Progenitor cell of endocrine pancreas (in vitro differentiated cells): ENCODE results near the gene NUDCD2. TPM values are rescaled to one million over a fixed set of nuclear protein-coding genes. Genes with fewer than 3 reads are reported as not detected.

Experiments
- DNase-seq: peaks from one replicate; pipeline ENCODE4 v3.0.0; 2021; ENCODE audit warnings: low spot score; ENCODE audit not compliant: unreplicated experiment
- H3K27ac Mint-ChIP-seq: 2 replicates; pipeline ENCODE4 v1.8.0; 2021; ENCODE audit warnings: mild to moderate bottlenecking, moderate library complexity, mixed read lengths
- H3K27me3 Mint-ChIP-seq: 2 replicates; pipeline ENCODE4 v1.8.0; 2021; ENCODE audit warnings: mixed read lengths
- H3K36me3 Mint-ChIP-seq: 2 replicates; pipeline ENCODE4 v1.8.0; 2022; ENCODE audit warnings: mixed read lengths; ENCODE audit not compliant: insufficient read depth
- H3K4me1 Mint-ChIP-seq: 2 replicates; pipeline ENCODE4 v1.8.0; 2021; ENCODE audit warnings: low read depth, mixed read lengths
- H3K4me3 Mint-ChIP-seq: 2 replicates; pipeline ENCODE4 v1.8.0; 2021; ENCODE audit warnings: low read depth, mild to moderate bottlenecking, moderate library complexity, mixed read lengths
- H3K9me3 Mint-ChIP-seq: 2 replicates; pipeline ENCODE4 v1.8.0; 2021; ENCODE audit warnings: low read depth, mixed read lengths
- long read RNA-seq: library from polyadenylated mRNA; unstranded; transcript quantifications from one replicate; pipeline ENCODE4 v2.0.0, GENCODE V29; 2020
- total RNA-seq: library from RNA; stranded (reverse); gene quantifications from 2 replicates; pipeline ENCODE4 v1.2.1, GENCODE V29; 2021
- TF ChIP-seq, protein P1 (sequence below): fragments of 200-600 bp; sonication (generic); IDR thresholded peaks from one replicate; pipeline ENCODE4 v1.5.0; 2021; ENCODE audit warnings: antibody characterized with exemption, mild to moderate bottlenecking; ENCODE audit not compliant: unreplicated experiment

Gene NUDCD2
- total RNA-seq, result 33.0 and 39.1 TPM in 2 replicates
- long read RNA-seq, full-length matches to known transcripts, result 16 of 44 reads
- long read RNA-seq, partial matches to known transcripts, result 0 of 44 reads
- long read RNA-seq, other reads (novel, unspliced or antisense), result 28 of 44 reads

- TF ChIP-seq, protein P1, sequence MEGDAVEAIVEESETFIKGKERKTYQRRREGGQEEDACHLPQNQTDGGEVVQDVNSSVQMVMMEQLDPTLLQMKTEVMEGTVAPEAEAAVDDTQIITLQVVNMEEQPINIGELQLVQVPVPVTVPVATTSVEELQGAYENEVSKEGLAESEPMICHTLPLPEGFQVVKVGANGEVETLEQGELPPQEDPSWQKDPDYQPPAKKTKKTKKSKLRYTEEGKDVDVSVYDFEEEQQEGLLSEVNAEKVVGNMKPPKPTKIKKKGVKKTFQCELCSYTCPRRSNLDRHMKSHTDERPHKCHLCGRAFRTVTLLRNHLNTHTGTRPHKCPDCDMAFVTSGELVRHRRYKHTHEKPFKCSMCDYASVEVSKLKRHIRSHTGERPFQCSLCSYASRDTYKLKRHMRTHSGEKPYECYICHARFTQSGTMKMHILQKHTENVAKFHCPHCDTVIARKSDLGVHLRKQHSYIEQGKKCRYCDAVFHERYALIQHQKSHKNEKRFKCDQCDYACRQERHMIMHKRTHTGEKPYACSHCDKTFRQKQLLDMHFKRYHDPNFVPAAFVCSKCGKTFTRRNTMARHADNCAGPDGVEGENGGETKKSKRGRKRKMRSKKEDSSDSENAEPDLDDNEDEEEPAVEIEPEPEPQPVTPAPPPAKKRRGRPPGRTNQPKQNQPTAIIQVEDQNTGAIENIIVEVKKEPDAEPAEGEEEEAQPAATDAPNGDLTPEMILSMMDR, result peak; percentile 34
- Mint-ChIP-seq H3K9me3 (no peaks in the 10 kb centered on the region), H3K27me3 (no peaks in the 10 kb centered on the region), H3K36me3 (peaks cover 14% of the 10 kb centered on the region), H3K4me3 (peak within 1 kb of the TSS; percentile 90), H3K27ac (peak within 1 kb of the TSS; percentile 100), H3K4me1 (peaks cover 12% of the 10 kb centered on the region)
- peak; percentile 91 for DNase-seq
These were observed at the start of gene NUDCD2 for GRCh38 chr5:163459819-163460561. NUDCD2 (minus strand) TSS chr5:163460102; CDS start chr5:163460050, 52 bp downstream.

- Mint-ChIP-seq H3K36me3 (peaks cover 9% of the 10 kb centered on the region), H3K27me3 (no peaks in the 10 kb centered on the region), H3K4me1 (peaks cover 30% of the 10 kb centered on the region), H3K4me3 (peak overlapping the region; percentile 26), H3K9me3 (no peaks in the 10 kb centered on the region), H3K27ac (peak overlapping the region; percentile 53)
- DNase-seq, result no peak
- TF ChIP-seq, protein P1, result no peak
These were observed 49.5 kb upstream of the NUDCD2 start for GRCh38 chr5:163509291-163509951.

- H3K4me1 Mint-ChIP-seq, result peaks cover 35% of the 10 kb centered on the region
- peaks cover 9% of the 10 kb centered on the region for H3K36me3 Mint-ChIP-seq
- H3K27ac Mint-ChIP-seq, result peak overlapping the region; percentile 53
- no peaks in the 10 kb centered on the region for H3K9me3 Mint-ChIP-seq
- no peaks in the 10 kb centered on the region for H3K27me3 Mint-ChIP-seq
- TF ChIP-seq, protein P1, result no peak
- no peak for DNase-seq
- H3K4me3 Mint-ChIP-seq, result no peak overlapping the region
These were observed 48.9 kb upstream of the NUDCD2 start for GRCh38 chr5:163508753-163509152.

DNA sequence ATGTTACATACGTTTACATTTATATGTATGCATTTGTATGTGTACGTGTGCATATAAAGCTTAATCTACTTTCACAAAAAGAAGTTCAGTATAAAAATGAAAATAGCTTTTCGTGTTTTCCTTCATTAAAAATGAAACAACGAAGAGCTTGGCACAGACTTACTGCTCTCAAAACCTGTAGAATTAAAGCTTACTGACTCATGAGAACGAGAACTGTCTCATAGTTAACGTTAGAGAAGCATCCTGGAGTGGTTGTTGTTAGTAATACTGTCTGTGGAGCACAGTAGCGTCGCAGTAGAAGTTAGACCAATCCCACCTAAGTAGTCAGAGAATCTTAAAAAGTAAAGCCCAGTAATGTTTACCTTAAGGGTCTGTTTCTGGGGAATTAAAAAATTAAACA is 46.8 kb upstream of the NUDCD2 start:
- no peaks in the 10 kb centered on the region for H3K9me3 Mint-ChIP-seq
- no peaks in the 10 kb centered on the region for H3K27me3 Mint-ChIP-seq
- peaks cover 40% of the 10 kb centered on the region for H3K4me1 Mint-ChIP-seq
- H3K36me3 Mint-ChIP-seq, result peaks cover 3% of the 10 kb centered on the region
- DNase-seq, result no peak
- TF ChIP-seq, protein P1, result no peak
- peak overlapping the region; percentile 99 for H3K27ac Mint-ChIP-seq
- H3K4me3 Mint-ChIP-seq, result peak overlapping the region; percentile 95

DNA sequence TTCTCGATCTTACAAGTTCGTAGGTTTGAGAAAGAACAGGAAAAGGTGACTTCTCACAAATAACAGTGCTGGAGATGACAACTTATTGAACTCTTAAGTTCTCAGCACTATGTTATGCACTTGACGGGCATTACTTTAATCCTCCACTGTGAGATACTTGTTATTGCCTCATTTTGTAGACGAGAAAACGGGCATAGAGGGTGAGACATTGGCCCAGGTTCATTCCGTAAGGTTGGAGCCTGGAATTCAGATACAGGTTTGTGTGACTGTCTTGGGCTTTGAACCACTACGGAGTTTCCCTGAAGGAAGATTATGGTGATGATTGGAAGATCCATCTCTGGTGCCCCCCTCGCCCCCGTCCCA is 46.2 kb upstream of the NUDCD2 start:
- TF ChIP-seq, protein P1, result no peak
- no peak for DNase-seq
- H3K4me3 Mint-ChIP-seq, result peak overlapping the region; percentile 95
- H3K36me3 Mint-ChIP-seq, result peaks cover 3% of the 10 kb centered on the region
- H3K27me3 Mint-ChIP-seq, result no peaks in the 10 kb centered on the region
- no peaks in the 10 kb centered on the region for H3K9me3 Mint-ChIP-seq
- H3K4me1 Mint-ChIP-seq, result peaks cover 40% of the 10 kb centered on the region
- peak overlapping the region; percentile 99 for H3K27ac Mint-ChIP-seq
